AG04450 (cell line): ENCODE data around the gene RNF40. TPM values are rescaled to one million over a fixed set of nuclear protein-coding genes. Genes with fewer than 3 reads are reported as not detected.
A peak's percentile ranks its signal among the peaks of the same experiment; 100 is the strongest.

Experiments
- CTCF ChIA-PET: fragments of 300-600, 350-600 bp; formaldehyde crosslinking; extraction: SDS; loops from one replicate; lab custom pipeline; 2022; ENCODE audit warnings: antibody characterized with exemption, inconsistent platforms; lab: Charles Lee
- POLR2A ChIA-PET: fragments of 350-600 bp; formaldehyde crosslinking; extraction: SDS; loops from one replicate; lab custom pipeline; 2021; ENCODE audit warnings: antibody characterized with exemption, inconsistent platforms; lab: Yijun Ruan, JAX
- DNase-seq: peaks from one replicate; pipeline ENCODE4 v3.0.0-alpha.2; 2011; ENCODE audit warnings: low read depth, low spot score
- H3K27ac ChIP-seq: one replicate; pipeline ENCODE4 v1.5.1; 2012; ENCODE audit warnings: low read depth, low read length, control low read depth
- H3K27me3 ChIP-seq: one replicate; pipeline ENCODE4 v1.6.0; 2012; ENCODE audit warnings: low read length; ENCODE audit not compliant: control insufficient read depth, insufficient read depth
- H3K4me3 ChIP-seq: 2 replicates; pipeline ENCODE4 v1.5.1; 2011; ENCODE audit warnings: mild to moderate bottlenecking, low read depth, low read length, control low read depth
- H3K9me3 ChIP-seq: 2 replicates; pipeline ENCODE4 v1.5.1; 2012; ENCODE audit warnings: low read length; ENCODE audit not compliant: control insufficient read depth, insufficient read depth
- polyA minus RNA-seq: library from RNA; depleted of rRNA, polyadenylated mRNA; stranded (reverse); fragments of >200 nt; gene quantifications from 2 replicates; pipeline ENCODE4 v1.2.3, GENCODE V29; 2011; rRNA and poly(A)+ RNA removed
- polyA plus RNA-seq: library from polyadenylated mRNA; depleted of rRNA; stranded (reverse); fragments of >200 nt; gene quantifications from 2 replicates; pipeline ENCODE4 v1.2.3, GENCODE V29; 2011; rRNA removed
- TF ChIP-seq, protein P1 (sequence below): IDR thresholded peaks from 2 replicates; pipeline ENCODE4 v1.5.1; 2011; ENCODE audit warnings: low read depth, low read length, control low read depth, inconsistent platforms

RNF40 gene
- 66.8 and 75.5 TPM in 2 replicates for polyA plus RNA-seq
- 108 and 117 TPM in 2 replicates for polyA minus RNA-seq

GRCh38 chr16:30761928-30762902 is at the start of gene RNF40, which contains the start of gene CFAP119:
Gene RNF40, plus strand, starts transcription at chr16:30762322. Its CDS starts 224 bp downstream, at chr16:30762546.
Gene CFAP119, minus strand, starts transcription at chr16:30762062. Its CDS starts 314 bp downstream, at chr16:30761748.
- Histone ChIP-seq H3K9me3 (no peaks in the 10 kb centered on the region; the same call in 1 of the 2 replicates), H3K27me3 (no peaks in the 10 kb centered on the region), H3K27ac (peak within 1 kb of the TSS; percentile 68), H3K4me3 (peak within 1 kb of the TSS; percentile 94)
- CTCF ChIA-PET: interaction anchor here (0.6 to 1.0 kb wide), 2 partner anchors 52 to 139 kb away, joined by 3 to 5 read pairs; no protein-coding TSS in a partner anchor
- peak; percentile 94 for DNase-seq
- TF ChIP-seq, protein P1, sequence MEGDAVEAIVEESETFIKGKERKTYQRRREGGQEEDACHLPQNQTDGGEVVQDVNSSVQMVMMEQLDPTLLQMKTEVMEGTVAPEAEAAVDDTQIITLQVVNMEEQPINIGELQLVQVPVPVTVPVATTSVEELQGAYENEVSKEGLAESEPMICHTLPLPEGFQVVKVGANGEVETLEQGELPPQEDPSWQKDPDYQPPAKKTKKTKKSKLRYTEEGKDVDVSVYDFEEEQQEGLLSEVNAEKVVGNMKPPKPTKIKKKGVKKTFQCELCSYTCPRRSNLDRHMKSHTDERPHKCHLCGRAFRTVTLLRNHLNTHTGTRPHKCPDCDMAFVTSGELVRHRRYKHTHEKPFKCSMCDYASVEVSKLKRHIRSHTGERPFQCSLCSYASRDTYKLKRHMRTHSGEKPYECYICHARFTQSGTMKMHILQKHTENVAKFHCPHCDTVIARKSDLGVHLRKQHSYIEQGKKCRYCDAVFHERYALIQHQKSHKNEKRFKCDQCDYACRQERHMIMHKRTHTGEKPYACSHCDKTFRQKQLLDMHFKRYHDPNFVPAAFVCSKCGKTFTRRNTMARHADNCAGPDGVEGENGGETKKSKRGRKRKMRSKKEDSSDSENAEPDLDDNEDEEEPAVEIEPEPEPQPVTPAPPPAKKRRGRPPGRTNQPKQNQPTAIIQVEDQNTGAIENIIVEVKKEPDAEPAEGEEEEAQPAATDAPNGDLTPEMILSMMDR: no peak
- POLR2A ChIA-PET: interaction anchor here (0.5 to 0.7 kb wide), 2 partner anchors 25 to 42 kb away, joined by 3 read pairs; partner anchors contain the start of gene ZNF629

- Histone ChIP-seq H3K27ac (no peak overlapping the region), H3K27me3 (no peaks in the 10 kb centered on the region), H3K9me3 (no peaks in the 10 kb centered on the region), H3K4me3 (no peak overlapping the region)
- TF ChIP-seq, protein P1: no peak
- CTCF ChIA-PET: no interaction called here
- no peak for DNase-seq
- POLR2A ChIA-PET: no interaction called here
These were observed 46.2 kb upstream of the RNF40 start for GRCh38 chr16:30715750-30716445.

- H3K9me3 ChIP-seq: no peaks in the 10 kb centered on the region
- no peak for DNase-seq
- H3K27me3 ChIP-seq: no peaks in the 10 kb centered on the region
- POLR2A ChIA-PET: interaction anchor here (0.6 to 1.3 kb wide), 2 partner anchors 27 to 42 kb away, joined by 3 read pairs; partner anchors contain the start of gene CFAP119
- no peak overlapping the region for H3K4me3 ChIP-seq
- no peak overlapping the region for H3K27ac ChIP-seq
- CTCF ChIA-PET: no interaction called here
- TF ChIP-seq, protein P1: no peak
These were observed 42.0 kb upstream of the RNF40 start for GRCh38 chr16:30720086-30720485.

- CTCF ChIA-PET: no interaction called here
- DNase-seq: no peak
- POLR2A ChIA-PET: interaction anchor here (1.2 to 1.3 kb wide), 2 partner anchors 14 to 27 kb away, joined by 3 read pairs; no protein-coding TSS in a partner anchor
- H3K4me3 ChIP-seq: no peak overlapping the region
- TF ChIP-seq, protein P1: no peak
- no peak overlapping the region for H3K27ac ChIP-seq
- H3K9me3 ChIP-seq: no peaks in the 10 kb centered on the region
- H3K27me3 ChIP-seq: no peaks in the 10 kb centered on the region
These were observed 41.4 kb upstream of the RNF40 start for GRCh38 chr16:30720694-30721093.
